Chondrocyte (in vitro differentiated cells): ENCODE results near the gene LAPTM5. TPM values are rescaled to one million over a fixed set of nuclear protein-coding genes. Genes with fewer than 3 reads are reported as not detected.

ENCODE experiments used
- DNase-seq: peaks from one replicate; pipeline ENCODE4 v3.0.0; 2021; ENCODE audit warnings: mixed read lengths, low spot score
- H3K27ac Mint-ChIP-seq: one replicate; pipeline ENCODE4 v1.8.0; 2021; ENCODE audit warnings: mild to moderate bottlenecking, moderate library complexity, mixed read lengths; ENCODE audit not compliant: unreplicated experiment
- H3K27me3 Mint-ChIP-seq: 2 replicates; pipeline ENCODE4 v1.8.0; 2021; ENCODE audit warnings: low read depth, mixed read lengths
- H3K36me3 Mint-ChIP-seq: 2 replicates; pipeline ENCODE4 v1.8.0; 2021; ENCODE audit warnings: low read depth, mixed read lengths
- H3K4me1 Mint-ChIP-seq: 2 replicates; pipeline ENCODE4 v1.8.0; 2021; ENCODE audit warnings: low read depth, mild to moderate bottlenecking, mixed read lengths
- H3K4me3 Mint-ChIP-seq: one replicate; pipeline ENCODE4 v1.8.0; 2021; ENCODE audit warnings: mild to moderate bottlenecking, moderate library complexity, mixed read lengths; ENCODE audit not compliant: unreplicated experiment
- H3K9me3 Mint-ChIP-seq: 2 replicates; pipeline ENCODE4 v1.8.0; 2021; ENCODE audit warnings: low read depth, mixed read lengths
- total RNA-seq: library from RNA; stranded (reverse); gene quantifications from 3 replicates; pipeline ENCODE4 v1.2.1, GENCODE V29; 2021
- TF ChIP-seq, protein P1 (sequence below): fragments of 200-600 bp; sonication (generic); IDR thresholded peaks from 2 replicates; pipeline ENCODE4 v1.5.0; 2021; ENCODE audit warnings: antibody characterized with exemption, mild to moderate bottlenecking, moderate library complexity

The LAPTM5 gene
- total RNA-seq, 1 donor from 2014 or later = not detected

DNA sequence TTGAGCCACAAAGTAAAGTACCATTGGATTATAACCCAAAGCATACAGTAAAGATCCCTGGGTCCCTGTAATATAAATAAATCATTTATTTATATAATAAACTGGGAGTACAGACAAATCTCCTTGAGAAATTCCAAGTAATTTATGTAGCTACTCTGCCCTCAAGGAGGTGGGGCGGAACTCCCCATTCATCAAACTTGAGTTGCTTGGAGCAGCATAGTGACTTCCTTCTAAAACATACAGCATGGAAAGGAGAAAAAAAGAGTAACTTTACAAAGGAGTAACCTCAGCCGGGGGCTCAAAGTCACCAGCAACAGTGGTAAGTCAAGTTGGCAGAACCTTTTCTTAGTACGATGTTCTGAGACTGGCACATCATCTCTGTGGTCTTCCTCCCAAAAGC lies 4.5 kb downstream of the LAPTM5 start:
- peaks cover 14% of the 10 kb centered on the region for H3K4me1 Mint-ChIP-seq
- H3K4me3 Mint-ChIP-seq = no peak overlapping the region
- H3K36me3 Mint-ChIP-seq = no peaks in the 10 kb centered on the region
- H3K27ac Mint-ChIP-seq = no peak overlapping the region
- no peak for DNase-seq
- H3K9me3 Mint-ChIP-seq = no peaks in the 10 kb centered on the region
- TF ChIP-seq, protein P1, sequence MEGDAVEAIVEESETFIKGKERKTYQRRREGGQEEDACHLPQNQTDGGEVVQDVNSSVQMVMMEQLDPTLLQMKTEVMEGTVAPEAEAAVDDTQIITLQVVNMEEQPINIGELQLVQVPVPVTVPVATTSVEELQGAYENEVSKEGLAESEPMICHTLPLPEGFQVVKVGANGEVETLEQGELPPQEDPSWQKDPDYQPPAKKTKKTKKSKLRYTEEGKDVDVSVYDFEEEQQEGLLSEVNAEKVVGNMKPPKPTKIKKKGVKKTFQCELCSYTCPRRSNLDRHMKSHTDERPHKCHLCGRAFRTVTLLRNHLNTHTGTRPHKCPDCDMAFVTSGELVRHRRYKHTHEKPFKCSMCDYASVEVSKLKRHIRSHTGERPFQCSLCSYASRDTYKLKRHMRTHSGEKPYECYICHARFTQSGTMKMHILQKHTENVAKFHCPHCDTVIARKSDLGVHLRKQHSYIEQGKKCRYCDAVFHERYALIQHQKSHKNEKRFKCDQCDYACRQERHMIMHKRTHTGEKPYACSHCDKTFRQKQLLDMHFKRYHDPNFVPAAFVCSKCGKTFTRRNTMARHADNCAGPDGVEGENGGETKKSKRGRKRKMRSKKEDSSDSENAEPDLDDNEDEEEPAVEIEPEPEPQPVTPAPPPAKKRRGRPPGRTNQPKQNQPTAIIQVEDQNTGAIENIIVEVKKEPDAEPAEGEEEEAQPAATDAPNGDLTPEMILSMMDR = no peak
- H3K27me3 Mint-ChIP-seq = peaks cover 6% of the 10 kb centered on the region

DNA sequence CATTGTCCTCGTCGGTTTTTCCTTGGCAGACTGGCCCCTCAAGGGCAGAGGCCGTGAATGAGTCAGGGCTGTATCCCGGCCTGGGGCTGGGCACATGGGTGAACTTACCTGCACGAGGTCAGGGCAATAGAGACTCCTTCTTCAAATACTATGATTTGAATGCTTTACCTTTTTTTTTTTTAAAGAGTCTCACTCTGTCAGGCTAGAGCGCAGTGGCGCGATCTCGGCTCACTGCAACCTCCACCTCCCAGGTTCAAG lies 5.0 kb downstream of the LAPTM5 start:
- no peak overlapping the region for H3K27ac Mint-ChIP-seq
- TF ChIP-seq, protein P1 = no peak
- no peak overlapping the region for H3K4me3 Mint-ChIP-seq

DNA sequence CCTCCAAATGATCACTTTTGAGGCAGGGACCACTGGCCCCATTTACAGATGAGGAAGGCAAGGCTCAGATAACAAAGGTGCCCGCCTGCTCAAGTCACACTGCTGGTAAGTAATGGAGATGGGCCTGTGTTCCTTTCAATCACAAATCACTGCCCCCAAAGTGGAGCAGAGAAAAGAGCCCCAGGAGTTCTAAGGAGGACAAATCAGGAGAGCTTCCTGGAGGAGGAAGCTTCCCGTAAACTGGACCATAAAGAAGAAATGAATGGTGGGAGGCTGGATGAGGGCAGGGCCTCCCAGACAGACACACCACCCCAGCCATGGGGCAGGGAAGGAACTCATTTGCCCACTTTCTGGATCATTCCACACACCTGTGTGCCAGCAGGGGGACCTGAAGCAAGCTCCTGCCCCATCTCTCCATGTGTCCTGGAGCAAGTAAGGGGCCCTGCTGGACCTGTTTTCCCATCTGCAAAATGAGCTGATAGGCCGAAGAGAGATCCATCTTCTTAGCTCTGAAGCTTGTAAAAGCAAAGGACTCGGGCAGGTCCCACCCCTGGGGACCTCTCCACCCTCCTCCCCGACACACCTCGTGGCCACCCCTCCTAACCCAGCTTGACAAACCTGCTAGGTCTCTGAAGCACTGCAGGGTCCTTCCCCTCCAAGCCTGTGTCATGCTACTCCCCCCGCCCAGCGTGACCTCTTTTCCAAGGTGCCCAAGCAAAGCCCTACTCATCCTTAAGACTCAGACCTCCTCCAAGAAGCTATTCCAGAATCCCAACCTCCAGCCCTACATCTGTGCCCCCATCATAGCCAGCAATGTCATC lies 5.5 kb downstream of the LAPTM5 start:
- H3K9me3 Mint-ChIP-seq = no peaks in the 10 kb centered on the region
- peak; percentile 43 for DNase-seq
- H3K36me3 Mint-ChIP-seq = no peaks in the 10 kb centered on the region
- H3K27ac Mint-ChIP-seq = no peak overlapping the region
- peaks cover 10% of the 10 kb centered on the region for H3K4me1 Mint-ChIP-seq
- peaks cover 7% of the 10 kb centered on the region for H3K27me3 Mint-ChIP-seq
- no peak overlapping the region for H3K4me3 Mint-ChIP-seq
- TF ChIP-seq, protein P1 = no peak

More for the DNA sequence above, 5.0 kb downstream of the LAPTM5 start:
- Mint-ChIP-seq H3K9me3 (no peaks in the 10 kb centered on the region), H3K36me3 (no peaks in the 10 kb centered on the region), H3K27me3 (peaks cover 6% of the 10 kb centered on the region), H3K4me1 (peaks cover 14% of the 10 kb centered on the region)
- peak; percentile 61 for DNase-seq

DNA sequence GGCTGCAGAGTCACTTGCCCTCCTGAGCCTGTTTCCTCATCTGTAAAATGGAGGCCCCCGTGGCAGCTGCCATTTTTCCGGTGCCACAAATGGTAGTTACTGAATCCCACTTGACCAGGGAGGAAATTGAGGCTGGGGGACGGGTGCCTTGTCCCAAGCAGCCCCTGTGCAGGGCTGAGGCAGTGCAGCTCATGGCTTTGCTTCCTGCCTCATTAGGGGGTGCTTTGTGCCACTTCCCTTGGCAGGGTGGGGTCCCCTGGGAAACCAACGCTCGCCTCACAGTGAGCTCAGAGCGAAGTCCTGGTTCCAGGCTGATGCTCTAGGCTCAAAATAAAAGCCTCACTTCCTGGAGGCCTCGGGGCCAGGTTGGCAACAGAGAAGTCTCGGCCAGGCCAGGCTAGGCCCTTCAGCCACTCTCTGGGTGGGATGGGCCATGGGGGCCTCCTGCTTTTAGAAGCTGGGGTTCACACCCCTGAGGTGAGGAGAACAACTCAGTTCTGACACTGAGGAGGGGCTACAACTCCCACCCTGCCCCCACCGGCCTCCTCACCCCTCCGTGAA lies 6.8 kb downstream of the LAPTM5 start:
- H3K27ac Mint-ChIP-seq = no peak overlapping the region
- H3K9me3 Mint-ChIP-seq = no peaks in the 10 kb centered on the region
- DNase-seq = peak; percentile 75
- H3K4me3 Mint-ChIP-seq = no peak overlapping the region
- peaks cover 14% of the 10 kb centered on the region for H3K27me3 Mint-ChIP-seq
- TF ChIP-seq, protein P1 = no peak
- H3K4me1 Mint-ChIP-seq = peaks cover 3% of the 10 kb centered on the region
- H3K36me3 Mint-ChIP-seq = no peaks in the 10 kb centered on the region

DNA sequence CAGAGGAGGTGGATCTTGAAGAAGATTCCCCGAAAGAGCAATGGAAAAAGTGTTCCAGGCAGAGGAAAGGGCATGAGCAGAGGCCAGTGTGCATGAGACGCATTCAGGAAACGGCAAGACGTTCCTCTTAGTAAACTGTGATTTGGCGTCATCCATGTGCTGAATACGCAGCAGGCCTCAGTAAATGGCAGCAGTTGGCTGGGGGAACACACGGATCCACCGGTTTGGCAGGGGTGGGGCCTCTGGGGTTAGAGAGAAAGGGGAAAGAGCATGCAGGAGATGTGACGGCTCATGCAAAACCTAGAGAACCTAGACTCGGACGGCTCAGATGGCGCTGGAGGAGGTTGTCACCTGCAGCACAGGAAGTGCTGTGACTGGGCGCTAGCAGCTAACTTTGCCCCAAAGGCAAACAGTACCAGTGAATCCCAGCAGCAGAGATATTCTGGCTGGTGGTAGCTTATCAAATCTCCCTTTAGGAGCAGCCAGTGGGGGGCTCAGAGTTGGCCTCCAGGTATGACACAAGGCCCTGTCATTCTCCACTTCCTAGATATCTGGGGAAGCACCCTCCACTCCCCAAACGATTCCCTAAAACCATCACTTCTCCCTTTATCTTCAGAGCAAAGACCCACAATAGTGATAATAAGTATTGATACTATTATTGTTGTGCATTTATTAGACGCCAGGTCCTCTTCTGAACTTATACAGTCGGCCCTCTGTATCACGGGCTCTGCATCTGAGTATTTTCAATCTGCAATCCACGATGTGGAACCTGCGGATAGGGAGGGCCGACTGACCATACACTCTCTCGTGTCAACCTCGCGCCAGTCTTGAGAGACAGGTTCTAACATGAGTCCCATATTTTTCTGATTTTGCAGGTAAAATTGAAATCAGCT lies 7.6 kb downstream of the LAPTM5 start:
- DNase-seq = peak; percentile 67
- Mint-ChIP-seq H3K4me1 (peaks cover 3% of the 10 kb centered on the region), H3K4me3 (no peak overlapping the region), H3K27me3 (peaks cover 14% of the 10 kb centered on the region), H3K36me3 (no peaks in the 10 kb centered on the region), H3K9me3 (no peaks in the 10 kb centered on the region), H3K27ac (no peak overlapping the region)
- TF ChIP-seq, protein P1 = no peak
